Right forelimb (tissue), 1 donor: ENCODE measurements around the gene SLC2A3.
A peak's percentile ranks its signal among the peaks of the same experiment; 100 is the strongest.
"Not testable (repeated sequence)": the region's sequence is repeated elsewhere in the genome, so short reads cannot be mapped to it uniquely, and the experiment has no call there.

Experiments
- DNase-seq: peaks from one replicate; pipeline ENCODE4 v3.0.0-alpha.2; 2018

The SLC2A3 gene

GRCh38 chr12:7950230-7950943 is 14.4 kb upstream of the SLC2A3 start:
- DNase-seq: not testable (repeated sequence)

- no peak for DNase-seq
These were observed 12.7 kb upstream of the SLC2A3 start for GRCh38 chr12:7948589-7949260.

GRCh38 chr12:7947011-7947410 is 11.0 kb upstream of the SLC2A3 start:
- no peak for DNase-seq

GRCh38 chr12:7944760-7945159 is 8.8 kb upstream of the SLC2A3 start:
- DNase-seq: not testable (repeated sequence)

- no peak for DNase-seq
These were observed 4.9 kb upstream of the SLC2A3 start for GRCh38 chr12:7940906-7941305.

GRCh38 chr12:7937833-7938506 is 2.0 kb upstream of the SLC2A3 start:
- DNase-seq: no peak

GRCh38 chr12:7934889-7935492 is 996 bp downstream of the SLC2A3 start:
- DNase-seq: no peak

GRCh38 chr12:7934091-7934888 is 1.7 kb downstream of the SLC2A3 start:
- no peak for DNase-seq

GRCh38 chr12:7933255-7933726 is 2.7 kb downstream of the SLC2A3 start:
- DNase-seq: peak; percentile 69

- DNase-seq: not testable (repeated sequence)
These were observed 3.3 kb downstream of the SLC2A3 start for GRCh38 chr12:7932599-7933240.

- DNase-seq: no peak
These were observed 6.7 kb downstream of the SLC2A3 start for GRCh38 chr12:7929083-7929792.

GRCh38 chr12:7927470-7927869 is 8.5 kb downstream of the SLC2A3 start:
- no peak for DNase-seq

GRCh38 chr12:7926068-7926666 is 9.8 kb downstream of the SLC2A3 start:
- DNase-seq: not testable (repeated sequence)

- DNase-seq: no peak
These were observed 12.4 kb downstream of the SLC2A3 start for GRCh38 chr12:7923241-7924236.

- not testable (repeated sequence) for DNase-seq
These were observed 14.8 kb downstream of the SLC2A3 start for GRCh38 chr12:7921181-7921580.

GRCh38 chr12:7918268-7918590 is 17.8 kb downstream of the SLC2A3 start:
- not testable (repeated sequence) for DNase-seq

- DNase-seq: no peak
These were observed 18.4 kb downstream of the SLC2A3 start for GRCh38 chr12:7917392-7918267.

- DNase-seq: no peak
These were observed 19.1 kb downstream of the SLC2A3 start for GRCh38 chr12:7916936-7917335.
